Endodermal cell (in vitro differentiated cells): ENCODE data around the gene NR2E3. TPM values are rescaled to one million over a fixed set of nuclear protein-coding genes. Genes with fewer than 3 reads are reported as not detected.

Experiments used
- DNase-seq: peaks from one replicate; pipeline ENCODE4 v3.0.0-alpha.2; 2017
- H3K27ac ChIP-seq: 2 replicates; pipeline ENCODE4 v1.5.1; 2013; ENCODE audit warnings: mild to moderate bottlenecking, low read depth, low read length, moderate library complexity
- H3K27me3 ChIP-seq: 2 replicates; pipeline ENCODE4 v1.6.1; 2013; ENCODE audit warnings: mild to moderate bottlenecking, low read length, moderate library complexity; ENCODE audit not compliant: insufficient read depth, control insufficient read depth, poor library complexity, severe bottlenecking
- H3K36me3 ChIP-seq: 2 replicates; pipeline ENCODE4 v1.7.0; 2013; ENCODE audit warnings: mild to moderate bottlenecking, low read length, moderate library complexity; ENCODE audit not compliant: control insufficient read depth, insufficient read depth
- H3K4me1 ChIP-seq: one replicate; pipeline ENCODE4 v1.7.0; 2013; ENCODE audit warnings: low read length; ENCODE audit not compliant: control insufficient read depth, insufficient read depth
- H3K4me3 ChIP-seq: 2 replicates; pipeline ENCODE4 v1.5.1; 2013; ENCODE audit warnings: mild to moderate bottlenecking, low read length, moderate library complexity
- H3K9ac ChIP-seq: 2 replicates; pipeline ENCODE4 v1.6.1; 2013; ENCODE audit warnings: mild to moderate bottlenecking, low read length, moderate library complexity; ENCODE audit not compliant: poor library complexity, severe bottlenecking; ENCODE audit errors: extremely low read depth
- H3K9me3 ChIP-seq: 2 replicates; pipeline ENCODE4 v1.6.1; 2013; ENCODE audit warnings: mild to moderate bottlenecking, low read length, moderate library complexity; ENCODE audit not compliant: control insufficient read depth
- H3K27ac Mint-ChIP-seq: 2 replicates; pipeline ENCODE4 v1.8.0; 2020; ENCODE audit warnings: mixed read lengths
- H3K27me3 Mint-ChIP-seq: 2 replicates; pipeline ENCODE4 v1.8.0; 2021; ENCODE audit warnings: mild to moderate bottlenecking, mixed read lengths; ENCODE audit not compliant: insufficient read depth
- H3K36me3 Mint-ChIP-seq: 2 replicates; pipeline ENCODE4 v1.8.0; 2020; ENCODE audit warnings: low read depth, mixed read lengths
- H3K4me1 Mint-ChIP-seq: 2 replicates; pipeline ENCODE4 v1.8.0; 2020; ENCODE audit warnings: mixed read lengths
- H3K4me3 Mint-ChIP-seq: 2 replicates; pipeline ENCODE4 v1.8.0; 2020; ENCODE audit warnings: mild to moderate bottlenecking, moderate library complexity, mixed read lengths
- H3K9me3 Mint-ChIP-seq: 2 replicates; pipeline ENCODE4 v1.8.0; 2020; ENCODE audit warnings: mild to moderate bottlenecking, mixed read lengths
- CTCF ChIP-seq: fragments of 200-600 bp; sonication (generic); conservative IDR thresholded peaks from 2 replicates; pipeline ENCODE4 v1.5.0; 2021; ENCODE audit warnings: antibody characterized with exemption, mild to moderate bottlenecking
- WGBS, 2 experiments: methylation state at CpG; one replicate each; pipeline versions ENCODE4 v1.1.5 to v1.1.7; 2013; ENCODE audit warnings: missing lambda C conversion rate in 2 of 2, mixed read lengths in 1 of 2; ENCODE audit not compliant: insufficient coverage in 1 of 2, insufficient read length in 1 of 2; 5-methylcytosine and 5-hydroxymethylcytosine counted together
- total RNA-seq, 2 donors: library from RNA; stranded (reverse); fragmentation: NEBNext Ultra II Directional in 1 of 2; extraction: Animal tissue kit (Norgen Biotek cat#: 25700) in 1 of 2; gene quantifications; 2 replicates in 1 of 2; 3 replicates in 1 of 2; pipeline ENCODE4 v1.2.1, GENCODE V29; 2021

The NR2E3 gene
- total RNA-seq, 2 donors from 2014 or later, result 0.15 to 0.55 TPM

- H3K27me3 Mint-ChIP-seq, result no peaks in the 10 kb centered on the region
- peaks cover 69% of the 10 kb centered on the region for H3K36me3 Mint-ChIP-seq
Observed at GRCh38 chr15:71823801-71824200, 13.4 kb downstream of the NR2E3 start.

GRCh38 chr15:71825021-71825730 is 14.8 kb downstream of the NR2E3 start:
- no peak overlapping the region for H3K4me3 Mint-ChIP-seq

More at GRCh38 chr15:71823801-71824200, 13.4 kb downstream of the NR2E3 start:
- H3K9ac ChIP-seq, result no peak overlapping the region
- Mint-ChIP-seq H3K4me3 (no peak overlapping the region), H3K4me1 (peaks cover 2% of the 10 kb centered on the region), H3K9me3 (peaks cover 31% of the 10 kb centered on the region), H3K27ac (no peak overlapping the region)
- peaks cover 42% of the 10 kb centered on the region for H3K9me3 ChIP-seq
- DNase-seq, result no peak
- H3K4me3 ChIP-seq, result no peak overlapping the region
- H3K36me3 ChIP-seq, result peaks cover 54% of the 10 kb centered on the region
- WGBS, 2 experiments, result 91 to 96% methylated on average over 2 to 3 of the region's 3 CpGs
- no peak overlapping the region for H3K27ac ChIP-seq
- H3K4me1 ChIP-seq, result no peaks in the 10 kb centered on the region
- TF ChIP-seq CTCF, result no peak
- no peaks in the 10 kb centered on the region for H3K27me3 ChIP-seq

GRCh38 chr15:71826196-71826595 is 15.8 kb downstream of the NR2E3 start:
- no peak for DNase-seq
- H3K27me3 Mint-ChIP-seq, result no peaks in the 10 kb centered on the region
- peaks cover 60% of the 10 kb centered on the region for H3K36me3 Mint-ChIP-seq

More at GRCh38 chr15:71825021-71825730, 14.8 kb downstream of the NR2E3 start:
- WGBS, 2 experiments, result 93 to 100% methylated on average over 1 to 4 of the region's 4 CpGs
- H3K9ac ChIP-seq, result no peak overlapping the region
- H3K27ac Mint-ChIP-seq, result no peak overlapping the region
- peaks cover 30% of the 10 kb centered on the region for H3K9me3 Mint-ChIP-seq
- no peak overlapping the region for H3K4me3 ChIP-seq
- H3K36me3 ChIP-seq, result peaks cover 68% of the 10 kb centered on the region
- no peaks in the 10 kb centered on the region for H3K27me3 ChIP-seq
- no peaks in the 10 kb centered on the region for H3K27me3 Mint-ChIP-seq
- H3K4me1 ChIP-seq, result no peaks in the 10 kb centered on the region
- no peak for TF ChIP-seq CTCF
- no peak overlapping the region for H3K27ac ChIP-seq
- peaks cover 34% of the 10 kb centered on the region for H3K9me3 ChIP-seq
- H3K4me1 Mint-ChIP-seq, result peaks cover 2% of the 10 kb centered on the region
- no peak for DNase-seq
- peaks cover 67% of the 10 kb centered on the region for H3K36me3 Mint-ChIP-seq

More at GRCh38 chr15:71826196-71826595, 15.8 kb downstream of the NR2E3 start:
- Histone ChIP-seq H3K27ac (no peak overlapping the region), H3K36me3 (peaks cover 68% of the 10 kb centered on the region), H3K9me3 (peaks cover 25% of the 10 kb centered on the region), H3K9ac (no peak overlapping the region), H3K4me1 (no peaks in the 10 kb centered on the region), H3K4me3 (no peak overlapping the region), H3K27me3 (no peaks in the 10 kb centered on the region)
- H3K4me3 Mint-ChIP-seq, result no peak overlapping the region
- TF ChIP-seq CTCF, result no peak
- H3K27ac Mint-ChIP-seq, result no peak overlapping the region
- WGBS, 2 experiments, result 90 to 92% methylated on average over 2 to 5 of the region's 5 CpGs
- peaks cover 2% of the 10 kb centered on the region for H3K4me1 Mint-ChIP-seq
- peaks cover 22% of the 10 kb centered on the region for H3K9me3 Mint-ChIP-seq
